ENCODE measurements around the gene CEP95.
"Not testable (repeated sequence)": the region's sequence is repeated elsewhere in the genome, so short reads cannot be mapped to it uniquely, and the experiment has no call there.

The CEP95 gene

GRCh38 chr17:64577025-64577424, 70.2 kb downstream of the CEP95 start:
- DNase-seq: not testable (repeated sequence)

- no peak for DNase-seq
Measured at GRCh38 chr17:64579917-64580316, 73.1 kb downstream of the CEP95 start.

- DNase-seq: no peak
Measured at GRCh38 chr17:64580384-64581315, 73.9 kb downstream of the CEP95 start.

GRCh38 chr17:64583038-64583437, 76.3 kb downstream of the CEP95 start:
- DNase-seq: no peak

- DNase-seq: no peak
Measured at GRCh38 chr17:64585146-64585545, 78.4 kb downstream of the CEP95 start.
